HepG2 (cell line): ENCODE results near the gene SLC6A6. TPM values are rescaled to one million over a fixed set of nuclear protein-coding genes. Genes with fewer than 3 reads are reported as not detected.

Source experiments
- ATAC-seq: fragments of 200-7000 bp; cut with Tn5 transposase; 3 replicates; pipeline ENCODE4 v1.9.1; 2020; ENCODE audit warnings: mild to moderate bottlenecking, moderate library complexity
- BruUV-seq: library from RNA; stranded (reverse); fragments of 400-500 nt; replicated peaks from 2 replicates; lab custom pipeline; 2021; lab: Mats Ljungman, UMichigan
- CTCF ChIA-PET: fragments of 300-600 bp; formaldehyde crosslinking; extraction: SDS; loops from one replicate; lab custom pipeline; 2021; ENCODE audit warnings: low total read pairs, inconsistent platforms, low intra/inter-chr PET ratio; lab: Yijun Ruan, JAX
- POLR2A ChIA-PET: fragments of 350-600 bp; sonication (Branson Sonifier 250); formaldehyde crosslinking; loops from one replicate; lab custom pipeline; 2020; ENCODE audit warnings: antibody characterized with exemption, inconsistent platforms; lab: Yijun Ruan, JAX
- DNase-seq: peaks from one replicate; pipeline ENCODE4 v3.0.0-alpha.2; 2015; ENCODE audit warnings: low spot score
- FAIRE-seq: peaks from 3 replicates; lab custom pipeline; 2011; peaks lifted over from hg19 to GRCh38; lab: Jason Lieb, UNC
- H2AFZ ChIP-seq: one replicate; pipeline ENCODE4 v1.6.1; 2011; ENCODE audit warnings: low read length, inconsistent platforms
- H3K27ac ChIP-seq: fragments of 300-600 bp; 3 replicates; pipeline ENCODE4 v1.8.0; 2011; ENCODE audit warnings: mixed run types, mild to moderate bottlenecking, mixed read lengths, low read length, inconsistent platforms; ENCODE audit not compliant: insufficient read depth; ENCODE audit errors: extremely low read length
- H3K27me3 ChIP-seq, 2 experiments: fragments of 200-600 bp in 1 of 2; 2 replicates in 1 of 2; 3 replicates in 1 of 2; pipeline versions ENCODE4 v1.6.0 to v1.8.0; 2011; ENCODE audit warnings: low read length in 2 of 2, mild to moderate bottlenecking in 2 of 2, moderate library complexity in 2 of 2, inconsistent platforms in 1 of 2; ENCODE audit not compliant: insufficient read depth in 2 of 2, control insufficient read depth in 1 of 2
- H3K36me3 ChIP-seq, 2 experiments: fragments of 200-600 bp in 1 of 2; replicated peaks in 1 of 2; 2 replicates in 1 of 2; 3 replicates in 1 of 2; pipeline versions ENCODE4 v1.5.1 to v1.8.0; 2011; ENCODE audit warnings: low read length in 2 of 2, inconsistent platforms in 1 of 2; ENCODE audit not compliant: insufficient read depth in 2 of 2, control insufficient read depth in 1 of 2
- H3K4me1 ChIP-seq: 2 replicates; pipeline ENCODE4 v1.5.1; 2012; ENCODE audit warnings: low read length, inconsistent platforms; ENCODE audit not compliant: insufficient read depth
- H3K4me2 ChIP-seq: 2 replicates; pipeline ENCODE4 v1.6.0; 2011; ENCODE audit warnings: low read depth, low read length, inconsistent platforms
- H3K4me3 ChIP-seq, 3 experiments: fragments of 200-600 bp in 1 of 3; sonication (generic), shearing (Covaris generic) in 1 of 3; replicated peaks in 1 of 3; 2 replicates each; pipeline ENCODE4 v1.5.1; 2011 to 2016; ENCODE audit warnings: low read length in 3 of 3, inconsistent platforms in 2 of 3, low read depth in 2 of 3, mild to moderate bottlenecking in 2 of 3, control low read depth in 1 of 3, mixed read lengths in 1 of 3; ENCODE audit not compliant: insufficient read depth in 1 of 3
- H3K79me2 ChIP-seq: one replicate; pipeline ENCODE4 v1.6.1; 2011; ENCODE audit warnings: low read length, inconsistent platforms; ENCODE audit not compliant: insufficient read depth
- H3K9ac ChIP-seq: 2 replicates; pipeline ENCODE4 v1.6.0; 2011; ENCODE audit warnings: mild to moderate bottlenecking, low read depth, low read length, inconsistent platforms; ENCODE audit not compliant: insufficient read depth
- H3K9me3 ChIP-seq: 2 replicates; pipeline ENCODE4 v1.5.1; 2012; ENCODE audit warnings: mild to moderate bottlenecking, low read length
- H4K20me1 ChIP-seq: 2 replicates; pipeline ENCODE4 v1.6.0; 2011; ENCODE audit warnings: inconsistent platforms, mild to moderate bottlenecking, low read length, moderate library complexity; ENCODE audit not compliant: insufficient read depth
- DR1 ChIP-seq: sonication (generic); formaldehyde crosslinking; IDR thresholded peaks from 2 replicates; pipeline ENCODE4 v1.8.0; 2021; ENCODE audit warnings: mild to moderate bottlenecking, missing genetic modification reagents, inconsistent platforms
- E2F5 ChIP-seq: sonication (generic); formaldehyde crosslinking; conservative IDR thresholded peaks from 2 replicates; pipeline ENCODE4 v1.4.0; 2020; ENCODE audit warnings: missing genetic modification reagents
- FUBP1 ChIP-seq: sonication (generic); formaldehyde crosslinking; IDR thresholded peaks from 2 replicates; pipeline ENCODE4 v1.5.1; 2020; ENCODE audit warnings: missing genetic modification reagents, mild to moderate bottlenecking, borderline replicate concordance
- GTF2F1 ChIP-seq: fragments of 150-350 bp; IDR thresholded peaks from 2 replicates; pipeline ENCODE4 v1.6.1; 2014; ENCODE audit warnings: low read length
- KDM5B ChIP-seq: sonication (generic); formaldehyde crosslinking; IDR thresholded peaks from 2 replicates; pipeline ENCODE4 v1.4.0; 2020; ENCODE audit warnings: missing genetic modification reagents, mild to moderate bottlenecking, borderline replicate concordance
- MEIS1 ChIP-seq: sonication (generic); formaldehyde crosslinking; IDR thresholded peaks from 2 replicates; pipeline ENCODE4 v1.9.0; 2021; ENCODE audit warnings: mild to moderate bottlenecking, missing genetic modification reagents, moderate library complexity, borderline replicate concordance
- PHF5A ChIP-seq: IDR thresholded peaks from one replicate; pipeline ENCODE4 v1.6.1; 2018; ENCODE audit warnings: low read depth, missing genetic modification reagents; ENCODE audit not compliant: unreplicated experiment
- SMC3 ChIP-seq: IDR thresholded peaks from 2 replicates; pipeline ENCODE4 v1.6.1; 2011; ENCODE audit warnings: low read length, improper control_type of control experiment
- STAG1 ChIP-seq: sonication (generic); formaldehyde crosslinking; IDR thresholded peaks from 2 replicates; pipeline ENCODE4 v1.4.0; 2020; ENCODE audit warnings: missing genetic modification reagents
- ZBTB49 ChIP-seq: sonication (generic); formaldehyde crosslinking; IDR thresholded peaks from 2 replicates; pipeline ENCODE4 v1.4.0; 2020; ENCODE audit warnings: missing genetic modification reagents, borderline replicate concordance
- ZNF33A ChIP-seq: sonication (generic); formaldehyde crosslinking; IDR thresholded peaks from 2 replicates; pipeline ENCODE4 v1.5.1; 2020; ENCODE audit warnings: missing genetic modification reagents, mild to moderate bottlenecking, moderate library complexity, borderline replicate concordance
- ZNF367 ChIP-seq: sonication (generic); formaldehyde crosslinking; IDR thresholded peaks from 2 replicates; pipeline ENCODE4 v1.4.0; 2020; ENCODE audit warnings: missing genetic modification reagents, borderline replicate concordance
- ZNF605 ChIP-seq: sonication (generic); formaldehyde crosslinking; IDR thresholded peaks from 2 replicates; pipeline ENCODE4 v1.8.0; 2022; ENCODE audit warnings: mild to moderate bottlenecking, missing genetic modification reagents
- ZNF83 ChIP-seq: sonication (generic); formaldehyde crosslinking; IDR thresholded peaks from 2 replicates; pipeline ENCODE4 v1.4.0; 2020; ENCODE audit warnings: missing genetic modification reagents, mild to moderate bottlenecking, borderline replicate concordance
- ZZZ3 ChIP-seq: sonication (generic); formaldehyde crosslinking; IDR thresholded peaks from 2 replicates; pipeline ENCODE4 v1.4.0; 2020; ENCODE audit warnings: missing genetic modification reagents, mild to moderate bottlenecking, borderline replicate concordance
- WGBS: methylation state at CpG from one replicate; pipeline ENCODE4 v1.1.6; 2017; ENCODE audit warnings: low lambda C conversion rate; 5-methylcytosine and 5-hydroxymethylcytosine counted together
- in situ Hi-C: cut with HindIII; loops from 2 replicates; pipeline ENCODE4 v1.10.0; 2017; ENCODE audit warnings: low pct_unique_long_range_greater_than_20kb; ENCODE audit not compliant: extremely low pct_ligation_motif_present
- intact Hi-C: fragments of 100-400 bp; cut with micrococcal nuclease; formaldehyde crosslinking; loops from one replicate; pipeline ENCODE4 v1.10.0; 2022; ENCODE audit not compliant: unreplicated experiment
- polyA plus RNA-seq, 8 experiments: library from polyadenylated mRNA; depleted of rRNA in 3 of 8; stranded (reverse) in 7 of 8; unstranded in 1 of 8; fragments of >200 nt; fragmentation: Illumina TruSeq in 4 of 8; extraction: Trizol in 4 of 8; gene quantifications; 2 replicates each; pipeline versions ENCODE4 v1.2.1 to v1.2.3, GENCODE V29; 2011 to 2016; ENCODE audit warnings: low read depth in 4 of 8, missing spikeins in 1 of 8, mixed read lengths in 1 of 8; ENCODE audit not compliant: insufficient read depth in 1 of 8
- total RNA-seq, 5 experiments: library from RNA; depleted of rRNA; stranded (reverse); fragments of >200 nt; fragmentation: Illumina TruSeq; extraction: Trizol; gene quantifications; 2 replicates each; pipeline ENCODE4 v1.2.3, GENCODE V29; 2016; ENCODE audit warnings: low read depth in 1 of 5

Gene SLC6A6
- total and polyA plus RNA-seq, 2 of the 13 experiments (the other 11 are each of a cell fraction or from before 2014, with no cell fraction given): 14.1 to 20.7 TPM

- in situ Hi-C loops: no loop called here
Observed at GRCh38 chr3:14471690-14472089, 69.3 kb downstream of the SLC6A6 start.

More at GRCh38 chr3:14471690-14472089, 69.3 kb downstream of the SLC6A6 start:
- Histone ChIP-seq H2AFZ (no peak overlapping the region), H3K4me1 (no peaks in the 10 kb centered on the region), H3K27ac (no peak overlapping the region), H3K4me2 (no peak overlapping the region), H3K9ac (no peak overlapping the region), H3K9me3 (no peaks in the 10 kb centered on the region), H4K20me1 (no peaks in the 10 kb centered on the region), H3K36me3 (peaks cover 12 to 57% of the 10 kb centered on the region in 2 experiments; a peak in 4 of 5 replicates), H3K4me3 (no peak overlapping the region), H3K27me3 (no peaks in the 10 kb centered on the region), H3K79me2 (no peaks in the 10 kb centered on the region)
- no TSS peak for BruUV-seq
- ATAC-seq: no peak
- FAIRE-seq: no peak
- WGBS: 99% methylated on average over 4 of the region's 10 CpGs
- ChIA-PET POLR2A (no interaction called here), CTCF (no interaction called here)
- TF ChIP-seq MEIS1 (CRISPR knock-in tag) (no peak), SMC3 (no peak), FUBP1 (CRISPR knock-in tag) (no peak), E2F5 (no peak), ZNF83 (CRISPR knock-in tag) (no peak), STAG1 (CRISPR knock-in tag) (no peak), KDM5B (CRISPR knock-in tag) (no peak), PHF5A (CRISPR knock-in tag) (no peak), DR1 (CRISPR knock-in tag) (no peak), GTF2F1 (no peak), ZBTB49 (CRISPR knock-in tag) (no peak), ZNF33A (CRISPR knock-in tag) (no peak), ZNF605 (CRISPR knock-in tag) (no peak), ZNF367 (no peak), ZZZ3 (CRISPR knock-in tag) (no peak)
- intact Hi-C loops: no loop called here
- no peak for DNase-seq
